Stimulated activated naive CD8-positive, alpha-beta T cell treated with anti-CD3 and anti-CD28 coated beads, Interleukin-15, Interleukin-2, amounts not matched to agents 100 ng/mL and 50 ng/mL, for 24 hours (primary cell): ENCODE data around the gene PRAC2.
A peak's percentile ranks its signal among the peaks of the same experiment; 100 is the strongest.
"Not testable (repeated sequence)": the region's sequence is repeated elsewhere in the genome, so short reads cannot be mapped to it uniquely, and the experiment has no call there.

Experiments
- H3K27ac Mint-ChIP-seq: one replicate; pipeline ENCODE4 v1.8.0; 2021; ENCODE audit warnings: mild to moderate bottlenecking, mixed read lengths
- H3K27me3 Mint-ChIP-seq: one replicate; pipeline ENCODE4 v1.8.0; 2021; ENCODE audit warnings: mixed read lengths
- H3K36me3 Mint-ChIP-seq: one replicate; pipeline ENCODE4 v1.8.0; 2021; ENCODE audit warnings: low read depth, mixed read lengths
- H3K4me1 Mint-ChIP-seq: one replicate; pipeline ENCODE4 v1.8.0; 2021; ENCODE audit warnings: low read depth, mixed read lengths
- H3K4me3 Mint-ChIP-seq: one replicate; pipeline ENCODE4 v1.8.0; 2021; ENCODE audit warnings: mild to moderate bottlenecking, mixed read lengths
- H3K9me3 Mint-ChIP-seq: one replicate; pipeline ENCODE4 v1.8.0; 2021; ENCODE audit warnings: mixed read lengths

PRAC2 gene

GRCh38 chr17:48722915-48723422 is at the start of gene PRAC2:
Gene PRAC2 (plus strand): TSS chr17:48723185. CDS start chr17:48724411, 1,226 bp downstream.
- H3K27ac Mint-ChIP-seq, result peak within 1 kb of the TSS; percentile 79
- peaks cover 4% of the 10 kb centered on the region for H3K36me3 Mint-ChIP-seq
- no peaks in the 10 kb centered on the region for H3K9me3 Mint-ChIP-seq
- H3K4me3 Mint-ChIP-seq, result peak within 1 kb of the TSS; percentile 51
- H3K27me3 Mint-ChIP-seq, result peaks cover 97% of the 10 kb centered on the region
- peaks cover 39% of the 10 kb centered on the region for H3K4me1 Mint-ChIP-seq

GRCh38 chr17:48676963-48677558 is 45.9 kb upstream of the PRAC2 start:
- no peaks in the 10 kb centered on the region for H3K9me3 Mint-ChIP-seq
- H3K36me3 Mint-ChIP-seq, result no peaks in the 10 kb centered on the region
- H3K27me3 Mint-ChIP-seq, result peaks cover 54% of the 10 kb centered on the region
- no peak overlapping the region for H3K27ac Mint-ChIP-seq
- H3K4me3 Mint-ChIP-seq, result no peak overlapping the region
- H3K4me1 Mint-ChIP-seq, result no peaks in the 10 kb centered on the region

DNA sequence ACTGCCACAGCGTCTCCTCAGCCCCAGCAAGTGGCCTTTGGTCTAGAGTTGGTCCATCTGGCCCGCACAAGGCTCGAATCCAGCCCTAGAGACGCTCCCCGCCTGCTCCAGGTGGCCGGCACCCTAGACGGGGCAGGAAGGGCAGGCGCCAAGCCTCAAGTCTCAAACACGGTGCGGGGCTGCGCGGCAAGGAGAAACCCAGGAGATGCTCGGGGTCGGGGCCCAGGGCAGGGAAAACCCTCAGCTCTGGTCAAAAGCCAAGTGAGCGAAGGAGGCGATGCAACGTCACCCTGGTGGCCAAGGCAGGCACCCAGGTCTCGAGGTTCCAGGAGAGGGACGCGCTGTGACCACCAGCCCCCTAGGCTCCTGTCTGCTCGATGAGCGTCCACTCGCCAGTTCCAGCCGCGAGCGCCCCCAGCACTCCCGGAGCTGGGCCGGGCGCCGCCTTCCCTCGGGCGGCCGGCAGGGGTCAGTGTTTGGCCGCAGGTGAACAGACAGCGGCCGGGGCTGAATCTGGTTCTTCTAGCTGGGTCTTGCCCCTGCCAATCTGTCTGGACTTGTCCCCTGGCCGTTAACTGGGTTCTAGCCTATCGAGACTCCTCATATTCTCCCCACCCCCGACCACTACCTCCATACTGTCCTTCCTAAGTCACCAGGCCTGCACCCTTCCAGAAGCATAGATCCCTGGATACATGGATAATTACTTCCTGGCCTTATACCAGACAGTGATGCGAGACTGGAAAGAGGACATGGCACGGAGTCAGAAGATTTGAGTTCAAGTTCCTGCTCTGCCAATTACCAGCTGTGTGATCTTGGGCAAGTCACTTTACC is 44.6 kb upstream of the PRAC2 start:
- H3K27me3 Mint-ChIP-seq, result peaks cover 53% of the 10 kb centered on the region
- no peak overlapping the region for H3K27ac Mint-ChIP-seq
- H3K36me3 Mint-ChIP-seq, result no peaks in the 10 kb centered on the region
- H3K9me3 Mint-ChIP-seq, result no peaks in the 10 kb centered on the region
- no peak overlapping the region for H3K4me3 Mint-ChIP-seq
- no peaks in the 10 kb centered on the region for H3K4me1 Mint-ChIP-seq

DNA sequence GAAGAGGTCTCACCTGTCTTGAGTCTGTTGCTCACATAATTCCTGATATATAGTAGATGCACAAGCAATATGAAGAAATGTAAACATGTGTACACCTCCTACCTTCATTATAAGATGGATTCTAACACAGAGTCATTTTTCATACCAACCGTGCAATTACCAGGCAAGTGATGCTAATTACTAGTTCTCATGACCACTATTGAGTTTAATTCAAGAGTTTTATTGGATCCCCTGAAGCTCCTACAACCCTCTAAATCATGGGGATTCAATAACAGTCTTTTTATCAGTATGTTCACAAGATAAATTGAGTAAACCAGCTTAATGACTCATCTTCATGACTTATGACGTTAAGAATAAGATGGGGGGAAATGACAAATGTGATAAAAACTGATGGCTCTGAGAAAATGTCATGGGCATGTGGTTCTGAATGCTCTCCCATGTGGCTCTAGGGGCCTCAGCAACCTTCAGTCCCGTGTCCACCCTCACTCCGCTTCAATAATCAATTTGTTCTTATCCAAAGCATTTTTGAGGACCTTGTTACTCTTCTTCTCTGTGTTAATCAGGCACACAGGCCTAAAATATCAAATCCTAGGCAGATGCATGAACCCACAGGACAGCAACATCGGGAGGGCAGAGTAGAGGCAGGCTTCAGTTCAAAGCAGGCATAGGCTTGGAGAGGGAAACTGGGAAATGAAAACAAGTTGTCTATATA is 43.4 kb upstream of the PRAC2 start:
- H3K9me3 Mint-ChIP-seq, result no peaks in the 10 kb centered on the region
- no peaks in the 10 kb centered on the region for H3K36me3 Mint-ChIP-seq
- no peak overlapping the region for H3K27ac Mint-ChIP-seq
- peaks cover 49% of the 10 kb centered on the region for H3K27me3 Mint-ChIP-seq
- no peak overlapping the region for H3K4me3 Mint-ChIP-seq
- no peaks in the 10 kb centered on the region for H3K4me1 Mint-ChIP-seq

GRCh38 chr17:48681609-48682008 is 41.4 kb upstream of the PRAC2 start:
- H3K27ac Mint-ChIP-seq, result no peak overlapping the region
- no peaks in the 10 kb centered on the region for H3K36me3 Mint-ChIP-seq
- H3K27me3 Mint-ChIP-seq, result peaks cover 43% of the 10 kb centered on the region
- no peak overlapping the region for H3K4me3 Mint-ChIP-seq
- no peaks in the 10 kb centered on the region for H3K9me3 Mint-ChIP-seq
- no peaks in the 10 kb centered on the region for H3K4me1 Mint-ChIP-seq

DNA sequence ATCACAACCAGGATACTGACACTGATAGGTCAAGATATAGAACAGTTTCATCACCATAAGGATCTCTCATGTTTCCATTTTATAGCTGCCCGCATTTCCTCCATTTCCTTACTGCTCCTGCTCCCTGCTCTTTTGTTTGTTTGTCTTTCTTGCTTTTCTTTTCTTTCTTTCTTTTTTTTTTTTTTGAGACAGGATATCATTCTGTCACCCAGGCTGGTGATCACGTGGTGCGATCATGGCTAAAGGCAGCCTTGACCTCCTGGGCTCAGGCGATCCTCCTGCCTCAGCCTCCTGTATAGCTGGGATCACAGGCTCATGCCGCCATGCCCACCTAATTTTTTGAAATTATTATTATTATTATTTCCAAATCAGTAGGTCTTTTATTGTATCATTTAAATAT is 32.3 kb upstream of the PRAC2 start:
- H3K27me3 Mint-ChIP-seq, result peaks cover 34% of the 10 kb centered on the region
- H3K9me3 Mint-ChIP-seq, result no peaks in the 10 kb centered on the region
- H3K4me3 Mint-ChIP-seq, result no peak overlapping the region
- H3K27ac Mint-ChIP-seq, result no peak overlapping the region
- H3K36me3 Mint-ChIP-seq, result no peaks in the 10 kb centered on the region
- no peaks in the 10 kb centered on the region for H3K4me1 Mint-ChIP-seq

DNA sequence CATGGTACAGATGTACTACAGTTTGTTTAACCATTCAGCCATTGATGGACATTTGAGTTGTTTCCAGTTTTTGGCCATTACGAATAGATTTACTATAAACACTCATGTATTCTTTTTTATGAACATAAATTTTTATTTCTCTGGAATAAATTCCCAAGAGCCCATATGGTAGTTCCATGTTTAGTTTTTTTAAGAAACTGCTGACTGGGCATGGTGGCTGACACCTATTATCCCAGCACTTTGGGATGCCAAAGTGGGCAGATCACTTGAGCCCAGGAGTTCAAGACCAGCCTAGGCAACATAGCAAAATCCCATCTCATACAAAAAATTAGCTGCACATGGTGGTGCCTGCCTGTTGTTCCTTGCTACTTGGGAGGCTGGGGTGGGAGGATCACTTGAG is 30.9 kb upstream of the PRAC2 start:
- Mint-ChIP-seq H3K4me1 (no peaks in the 10 kb centered on the region), H3K27me3 (peaks cover 44% of the 10 kb centered on the region), H3K36me3 (no peaks in the 10 kb centered on the region)

GRCh38 chr17:48693178-48693577 is 29.8 kb upstream of the PRAC2 start:
- H3K27me3 Mint-ChIP-seq, result peaks cover 55% of the 10 kb centered on the region
- no peaks in the 10 kb centered on the region for H3K36me3 Mint-ChIP-seq
- H3K9me3 Mint-ChIP-seq, result no peaks in the 10 kb centered on the region

More for the DNA sequence above, 30.9 kb upstream of the PRAC2 start:
- no peak overlapping the region for H3K27ac Mint-ChIP-seq
- H3K9me3 Mint-ChIP-seq, result no peaks in the 10 kb centered on the region
- H3K4me3 Mint-ChIP-seq, result no peak overlapping the region

DNA sequence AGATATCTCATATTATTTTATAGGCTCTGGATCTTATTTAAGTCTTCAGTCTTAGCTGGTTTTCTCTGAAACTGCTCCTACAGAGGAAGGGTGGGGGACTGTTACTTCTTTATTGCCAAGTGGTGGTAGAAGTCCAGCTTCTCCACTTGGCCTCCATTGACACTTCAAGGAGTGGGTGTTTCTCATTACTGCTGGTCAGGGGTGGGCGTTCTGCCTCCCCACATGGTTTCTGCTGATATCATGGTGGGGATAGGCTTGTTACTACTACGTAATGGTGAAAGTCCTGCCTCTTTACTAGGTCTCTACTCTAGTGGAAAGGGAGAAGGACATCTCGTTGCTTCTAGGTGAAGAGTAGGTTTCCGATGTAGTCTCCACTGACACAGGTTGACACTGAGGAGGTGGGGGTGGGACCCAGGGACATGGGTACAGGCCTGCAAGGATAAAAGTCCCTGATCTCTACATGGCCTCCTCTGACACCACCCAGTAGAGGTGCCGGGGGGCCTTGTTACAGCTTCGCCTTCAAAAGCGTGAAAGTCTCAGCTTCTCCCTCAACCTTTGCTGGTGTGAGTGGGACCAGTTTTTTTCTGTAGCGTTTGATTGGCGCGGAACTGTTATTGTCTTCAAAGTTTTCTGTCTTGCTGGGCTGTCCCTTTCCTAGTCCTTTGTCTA is 21.0 kb upstream of the PRAC2 start:
- Mint-ChIP-seq H3K4me3 (no peak overlapping the region), H3K27ac (no peak overlapping the region), H3K9me3 (no peaks in the 10 kb centered on the region), H3K4me1 (no peaks in the 10 kb centered on the region), H3K36me3 (no peaks in the 10 kb centered on the region), H3K27me3 (peaks cover 56% of the 10 kb centered on the region)

More at GRCh38 chr17:48693178-48693577, 29.8 kb upstream of the PRAC2 start:
- no peak overlapping the region for H3K27ac Mint-ChIP-seq
- no peak overlapping the region for H3K4me3 Mint-ChIP-seq
- no peaks in the 10 kb centered on the region for H3K4me1 Mint-ChIP-seq

- H3K9me3 Mint-ChIP-seq, result no peaks in the 10 kb centered on the region
- H3K27ac Mint-ChIP-seq, result no peak overlapping the region
- H3K27me3 Mint-ChIP-seq, result peaks cover 58% of the 10 kb centered on the region
- no peak overlapping the region for H3K4me3 Mint-ChIP-seq
- H3K36me3 Mint-ChIP-seq, result no peaks in the 10 kb centered on the region
- H3K4me1 Mint-ChIP-seq, result no peaks in the 10 kb centered on the region
Observed at GRCh38 chr17:48704361-48705248, 18.4 kb upstream of the PRAC2 start.

- Mint-ChIP-seq H3K4me1 (no peaks in the 10 kb centered on the region), H3K4me3 (no peak overlapping the region), H3K27ac (no peak overlapping the region), H3K27me3 (peaks cover 69% of the 10 kb centered on the region), H3K9me3 (no peaks in the 10 kb centered on the region), H3K36me3 (no peaks in the 10 kb centered on the region)
Observed at GRCh38 chr17:48711128-48711527, 11.9 kb upstream of the PRAC2 start.

DNA sequence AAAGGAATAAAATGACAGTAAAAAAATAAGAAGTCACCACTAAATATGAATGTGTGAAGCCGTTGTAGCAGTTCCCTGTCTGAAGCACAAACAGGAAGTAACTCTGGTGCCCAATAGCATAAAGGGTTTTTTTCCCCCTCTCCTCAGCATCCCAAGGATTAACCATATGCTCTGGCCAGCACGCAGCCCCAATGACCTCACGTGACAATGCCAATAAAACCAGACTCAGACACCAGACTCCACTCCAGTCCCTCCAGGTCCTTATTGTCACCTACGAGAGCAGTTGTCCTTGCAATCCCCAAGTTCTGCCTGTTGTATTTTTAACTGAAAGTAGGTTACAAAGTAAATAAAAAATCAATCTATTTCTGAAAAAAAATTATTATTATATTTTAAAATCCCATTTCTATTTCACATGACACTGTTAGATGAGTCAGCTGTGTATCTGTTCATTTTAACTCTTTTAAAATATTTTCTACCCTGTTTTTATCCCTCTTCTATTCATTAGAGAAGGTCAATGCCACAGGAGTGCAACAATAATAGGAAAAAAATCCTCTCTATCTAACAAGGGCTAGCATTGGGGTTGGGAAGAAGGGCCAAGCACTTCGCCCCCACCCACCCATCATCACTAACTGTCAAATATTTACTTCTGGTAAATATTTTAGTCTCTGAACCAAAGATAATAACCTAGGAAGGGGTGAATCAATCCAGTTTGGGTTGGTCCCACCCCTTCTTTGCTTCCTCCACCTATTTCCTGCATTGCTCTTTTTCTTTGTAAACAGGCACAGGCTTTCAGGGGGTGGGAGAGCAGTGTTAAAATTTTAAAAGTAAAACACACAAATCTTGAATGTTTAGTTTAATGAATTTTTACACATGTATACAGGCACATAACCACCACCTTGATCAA is 7.2 kb upstream of the PRAC2 start:
- H3K27ac Mint-ChIP-seq, result no peak overlapping the region
- H3K4me3 Mint-ChIP-seq, result no peak overlapping the region
- H3K36me3 Mint-ChIP-seq, result peaks cover 4% of the 10 kb centered on the region
- H3K27me3 Mint-ChIP-seq, result peaks cover 82% of the 10 kb centered on the region
- peaks cover 17% of the 10 kb centered on the region for H3K4me1 Mint-ChIP-seq
- no peaks in the 10 kb centered on the region for H3K9me3 Mint-ChIP-seq

DNA sequence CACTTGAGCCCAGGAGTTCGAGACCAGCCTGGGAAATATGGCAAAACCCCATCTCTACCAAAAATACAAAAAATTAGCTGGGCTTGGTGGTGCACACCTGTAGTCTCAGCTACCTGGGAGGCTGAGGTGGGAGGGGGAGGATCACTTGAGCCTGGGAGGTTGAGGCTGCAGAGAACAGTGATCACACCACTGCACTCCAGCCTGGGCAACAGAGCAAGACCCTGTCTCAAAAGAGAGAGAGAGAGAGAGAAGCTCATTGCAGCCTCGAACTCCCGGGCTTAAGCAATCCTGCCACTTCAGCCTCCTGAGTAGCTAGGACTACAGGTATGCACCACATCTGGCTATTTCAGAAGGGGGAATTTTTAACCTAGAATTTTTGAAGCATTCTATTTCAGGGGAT is 6.4 kb upstream of the PRAC2 start:
- H3K9me3 Mint-ChIP-seq, H3K27ac Mint-ChIP-seq, H3K36me3 Mint-ChIP-seq, H3K4me3 Mint-ChIP-seq: not testable (repeated sequence)
- peaks cover 84% of the 10 kb centered on the region for H3K27me3 Mint-ChIP-seq
- H3K4me1 Mint-ChIP-seq, result peaks cover 17% of the 10 kb centered on the region
